ENCODE measurements around the gene LGALS4.
"Not testable (repeated sequence)": the region's sequence is repeated elsewhere in the genome, so short reads cannot be mapped to it uniquely, and the experiment has no call there.

DNA sequence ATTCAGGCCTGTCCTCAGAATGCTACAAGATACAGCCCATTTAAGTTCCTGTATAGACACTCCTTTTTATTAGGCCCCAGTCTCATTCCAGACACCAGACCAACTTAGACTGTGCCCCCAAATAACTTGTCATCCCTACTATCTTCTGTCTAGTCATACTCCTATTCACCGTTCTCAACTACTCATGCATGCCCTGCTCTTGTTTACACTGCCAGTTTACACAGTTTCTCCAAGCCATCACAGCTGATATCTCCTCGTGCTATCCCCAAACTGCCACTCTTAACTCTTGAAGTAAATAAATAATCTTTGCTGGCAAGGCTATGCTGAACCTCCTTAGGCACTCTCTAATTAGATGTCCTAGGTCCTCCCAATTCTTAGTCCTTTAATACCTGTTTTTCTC lies 58.5 kb downstream of the LGALS4 start:
- TF ChIP-seq, protein P1, sequence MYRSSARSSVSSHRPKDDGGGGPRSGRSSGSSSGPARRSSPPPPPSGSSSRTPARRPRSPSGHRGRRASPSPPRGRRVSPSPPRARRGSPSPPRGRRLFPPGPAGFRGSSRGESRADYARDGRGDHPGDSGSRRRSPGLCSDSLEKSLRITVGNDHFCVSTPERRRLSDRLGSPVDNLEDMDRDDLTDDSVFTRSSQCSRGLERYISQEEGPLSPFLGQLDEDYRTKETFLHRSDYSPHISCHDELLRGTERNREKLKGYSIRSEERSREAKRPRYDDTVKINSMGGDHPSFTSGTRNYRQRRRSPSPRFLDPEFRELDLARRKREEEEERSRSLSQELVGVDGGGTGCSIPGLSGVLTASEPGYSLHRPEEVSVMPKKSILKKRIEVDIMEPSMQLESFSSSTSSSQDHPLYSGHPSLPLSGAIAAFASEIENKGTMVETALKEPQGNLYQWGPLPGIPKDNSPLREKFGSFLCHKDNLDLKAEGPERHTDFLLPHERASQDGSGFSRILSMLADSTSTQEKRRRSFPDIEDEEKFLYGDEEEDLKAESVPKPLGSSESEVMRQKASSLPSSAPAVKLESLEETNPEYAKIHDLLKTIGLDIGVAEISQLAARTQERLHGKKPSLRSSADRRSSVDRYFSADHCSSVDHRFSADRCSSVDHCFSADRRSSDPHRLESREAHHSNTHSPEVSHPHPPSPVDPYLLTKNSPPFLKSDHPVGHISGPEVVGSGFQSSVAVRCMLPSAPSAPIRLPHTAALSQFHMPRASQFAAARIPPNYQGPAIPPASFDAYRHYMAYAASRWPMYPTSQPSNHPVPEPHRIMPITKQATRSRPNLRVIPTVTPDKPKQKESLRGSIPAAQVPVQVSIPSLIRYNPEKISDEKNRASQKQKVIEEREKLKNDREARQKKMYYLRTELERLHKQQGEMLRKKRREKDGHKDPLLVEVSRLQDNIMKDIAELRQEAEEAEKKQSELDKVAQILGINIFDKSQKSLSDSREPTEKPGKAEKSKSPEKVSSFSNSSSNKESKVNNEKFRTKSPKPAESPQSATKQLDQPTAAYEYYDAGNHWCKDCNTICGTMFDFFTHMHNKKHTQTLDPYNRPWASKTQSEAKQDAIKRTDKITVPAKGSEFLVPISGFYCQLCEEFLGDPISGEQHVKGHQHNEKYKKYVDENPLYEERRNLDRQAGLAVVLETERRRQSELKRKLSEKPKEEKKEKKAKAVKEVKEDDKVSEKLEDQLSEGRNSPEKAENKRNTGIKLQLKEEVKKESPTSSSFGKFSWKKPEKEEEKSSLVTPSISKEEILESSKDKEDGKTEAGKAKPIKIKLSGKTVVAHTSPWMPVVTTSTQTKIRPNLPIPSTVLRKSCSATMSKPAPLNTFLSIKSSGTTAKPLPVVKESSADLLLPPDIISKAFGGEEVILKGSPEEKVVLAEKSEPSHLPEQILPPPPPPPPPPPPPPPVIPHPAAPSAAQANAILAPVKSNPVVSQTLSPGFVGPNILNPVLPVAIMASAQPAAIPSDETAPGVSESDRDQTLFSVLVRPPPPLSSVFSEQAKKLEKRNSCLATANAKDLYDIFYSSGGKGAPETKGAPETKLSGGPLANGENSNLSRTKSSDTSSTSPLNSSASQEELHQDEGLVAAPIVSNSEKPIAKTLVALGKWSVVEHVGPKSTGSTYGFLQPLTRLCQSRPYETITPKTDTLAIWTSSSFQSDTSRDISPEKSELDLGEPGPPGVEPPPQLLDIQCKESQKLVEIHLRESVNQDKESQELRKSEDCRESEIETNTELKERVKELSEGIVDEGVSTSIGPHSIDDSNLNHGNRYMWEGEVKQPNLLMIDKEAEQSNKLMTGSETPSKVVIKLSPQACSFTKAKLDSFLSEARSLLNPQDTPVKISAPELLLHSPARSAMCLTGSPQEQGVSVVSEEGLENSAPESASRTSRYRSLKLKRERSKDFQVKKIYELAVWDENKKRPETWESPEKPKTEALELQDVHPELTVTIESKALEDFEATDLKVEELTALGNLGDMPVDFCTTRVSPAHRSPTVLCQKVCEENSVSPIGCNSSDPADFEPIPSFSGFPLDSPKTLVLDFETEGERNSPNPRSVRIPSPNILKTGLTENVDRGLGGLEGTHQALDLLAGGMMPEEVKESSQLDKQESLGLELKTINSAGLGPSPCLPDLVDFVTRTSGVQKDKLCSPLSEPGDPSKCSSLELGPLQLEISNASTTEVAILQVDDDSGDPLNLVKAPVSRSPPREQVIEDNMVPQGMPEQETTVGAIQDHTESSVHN (IDR thresholded peaks at IDR 0.05; ENCODE audit: borderline replicate concordance in 1 of 2, low read depth in 1 of 2), result not testable (repeated sequence)
- TF ChIP-seq, protein P2, sequence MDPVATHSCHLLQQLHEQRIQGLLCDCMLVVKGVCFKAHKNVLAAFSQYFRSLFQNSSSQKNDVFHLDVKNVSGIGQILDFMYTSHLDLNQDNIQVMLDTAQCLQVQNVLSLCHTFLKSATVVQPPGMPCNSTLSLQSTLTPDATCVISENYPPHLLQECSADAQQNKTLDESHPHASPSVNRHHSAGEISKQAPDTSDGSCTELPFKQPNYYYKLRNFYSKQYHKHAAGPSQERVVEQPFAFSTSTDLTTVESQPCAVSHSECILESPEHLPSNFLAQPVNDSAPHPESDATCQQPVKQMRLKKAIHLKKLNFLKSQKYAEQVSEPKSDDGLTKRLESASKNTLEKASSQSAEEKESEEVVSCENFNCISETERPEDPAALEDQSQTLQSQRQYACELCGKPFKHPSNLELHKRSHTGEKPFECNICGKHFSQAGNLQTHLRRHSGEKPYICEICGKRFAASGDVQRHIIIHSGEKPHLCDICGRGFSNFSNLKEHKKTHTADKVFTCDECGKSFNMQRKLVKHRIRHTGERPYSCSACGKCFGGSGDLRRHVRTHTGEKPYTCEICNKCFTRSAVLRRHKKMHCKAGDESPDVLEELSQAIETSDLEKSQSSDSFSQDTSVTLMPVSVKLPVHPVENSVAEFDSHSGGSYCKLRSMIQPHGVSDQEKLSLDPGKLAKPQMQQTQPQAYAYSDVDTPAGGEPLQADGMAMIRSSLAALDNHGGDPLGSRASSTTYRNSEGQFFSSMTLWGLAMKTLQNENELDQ (CRISPR knock-in tag; IDR thresholded peaks at IDR 0.05; ENCODE audit: borderline replicate concordance), result not testable (repeated sequence)
- TF ChIP-seq ZNF57 (CRISPR knock-in tag; IDR thresholded peaks at IDR 0.05); CHCHD3 (CRISPR knock-in tag; IDR thresholded peaks at IDR 0.05); SREBF2 (CRISPR knock-in tag; IDR thresholded peaks at IDR 0.05); ZNF551 (CRISPR knock-in tag; IDR thresholded peaks at IDR 0.05); ARHGAP35 (IDR thresholded peaks at IDR 0.05; ENCODE audit: partially characterized antibody); SIN3A (IDR thresholded peaks at IDR 0.05; ENCODE audit: borderline replicate concordance in 2 of 2, control insufficient read depth in 1 of 2, low read depth in 2 of 2, low read length in 2 of 2): not testable (repeated sequence)
